Measurements from ENCODE around the gene FSIP1.

GRCh38 chr15:39728845-39729244 lies 53.8 kb downstream of the FSIP1 start:
- TF ChIP-seq CTCF (IDR thresholded peaks at IDR 0.05) (no peak), POLR2A (IDR thresholded peaks at IDR 0.05) (no peak)

Data from lower leg skin (tissue), 3 donors.